MM.1S (cell line): ENCODE measurements around the gene KCTD6.

Experiments
- DNase-seq: peaks from one replicate; pipeline ENCODE4 v3.0.0-alpha.2; 2015
- H2AFZ ChIP-seq: fragments of 300-600 bp; sonication (generic); 2 replicates; pipeline ENCODE4 v1.6.0; 2016; ENCODE audit warnings: antibody characterized with exemption, low read length
- H3F3A ChIP-seq: fragments of 300-600 bp; sonication (generic); 2 replicates; pipeline ENCODE4 v1.6.1; 2016; ENCODE audit warnings: mild to moderate bottlenecking, antibody characterized with exemption, low read length, moderate library complexity, mixed read lengths; ENCODE audit not compliant: insufficient read depth
- H3K27ac ChIP-seq: fragments of 300-600 bp; sonication (generic); 2 replicates; pipeline ENCODE4 v1.5.1; 2016; ENCODE audit warnings: mild to moderate bottlenecking, low read length
- H3K27me3 ChIP-seq: fragments of 300-600 bp; sonication (generic); replicated peaks from 2 replicates; pipeline ENCODE4 v1.6.0; 2016; ENCODE audit warnings: low read length; ENCODE audit not compliant: insufficient read depth
- H3K36me3 ChIP-seq: fragments of 300-600 bp; sonication (generic); replicated peaks from 2 replicates; pipeline ENCODE4 v1.6.1; 2016; ENCODE audit warnings: mild to moderate bottlenecking, low read length, mixed read lengths; ENCODE audit not compliant: insufficient read depth
- H3K4me1 ChIP-seq: fragments of 300-600 bp; sonication (generic); 2 replicates; pipeline ENCODE4 v1.6.1; 2016; ENCODE audit warnings: low read length, mixed read lengths
- H3K4me2 ChIP-seq: fragments of 300-600 bp; sonication (generic); 2 replicates; pipeline ENCODE4 v1.6.0; 2016; ENCODE audit warnings: low read depth, low read length
- H3K4me3 ChIP-seq: fragments of 300-600 bp; sonication (generic); 2 replicates; pipeline ENCODE4 v1.5.1; 2016; ENCODE audit warnings: low read length, mixed read lengths
- H3K79me2 ChIP-seq: fragments of 300-600 bp; sonication (generic); 2 replicates; pipeline ENCODE4 v1.6.1; 2016; ENCODE audit warnings: mixed run types, low read length, mixed read lengths
- H3K9ac ChIP-seq: fragments of 300-600 bp; sonication (generic); 2 replicates; pipeline ENCODE4 v1.6.1; 2016; ENCODE audit warnings: low read length, mixed read lengths
- H3K9me2 ChIP-seq: fragments of 300-600 bp; sonication (generic); replicated peaks from 2 replicates; pipeline ENCODE4 v1.6.1; 2016; ENCODE audit warnings: mild to moderate bottlenecking, low read length, mixed read lengths; ENCODE audit not compliant: insufficient read depth
- H3K9me3 ChIP-seq: fragments of 300-600 bp; sonication (generic); replicated peaks from 2 replicates; pipeline ENCODE4 v1.6.1; 2016; ENCODE audit warnings: mild to moderate bottlenecking, low read length, mixed read lengths; ENCODE audit not compliant: insufficient read depth
- H4K20me1 ChIP-seq: fragments of 300-600 bp; sonication (generic); 2 replicates; pipeline ENCODE4 v1.6.1; 2016; ENCODE audit warnings: mild to moderate bottlenecking, low read length, moderate library complexity, mixed read lengths; ENCODE audit not compliant: insufficient read depth
- CTCF ChIP-seq: fragments of 300-600 bp; sonication (generic); IDR thresholded peaks from 2 replicates; pipeline ENCODE4 v1.5.1; 2016; ENCODE audit warnings: antibody characterized with exemption, low read length, mixed read lengths
- EZH2 ChIP-seq: fragments of 300-600 bp; sonication (generic); optimal IDR thresholded peaks from 2 replicates; pipeline ENCODE3; 2017; ENCODE audit warnings: low read depth, mild to moderate bottlenecking, antibody characterized with exemption, low read length, mixed read lengths
- EZH2phosphoT487 ChIP-seq: fragments of 300-600 bp; sonication (generic); IDR thresholded peaks from 2 replicates; pipeline ENCODE4 v1.6.1; 2018; ENCODE audit warnings: antibody characterized with exemption, low read length

Gene KCTD6

GRCh38 chr3:58485801-58486435, 6.0 kb upstream of the KCTD6 start:
- DNase-seq = no peak
- no peaks in the 10 kb centered on the region for H3K36me3 ChIP-seq

GRCh38 chr3:58487140-58487886, 4.6 kb upstream of the KCTD6 start:
- Histone ChIP-seq H2AFZ (no peak overlapping the region), H3K9me2 (no peaks in the 10 kb centered on the region), H3K4me1 (peaks cover 9% of the 10 kb centered on the region; the same call in 1 of the 2 replicates), H3K79me2 (peaks cover under 1% of the 10 kb centered on the region; the same call in 1 of the 2 replicates), H3K9me3 (no peaks in the 10 kb centered on the region), H3K9ac (no peak overlapping the region), H3K4me3 (no peak overlapping the region), H3K27me3 (peaks cover 12% of the 10 kb centered on the region), H3K4me2 (no peak overlapping the region), H3F3A (no peaks in the 10 kb centered on the region), H3K27ac (no peak overlapping the region), H3K36me3 (no peaks in the 10 kb centered on the region), H4K20me1 (no peaks in the 10 kb centered on the region)
- TF ChIP-seq EZH2phosphoT487 (no peak), CTCF (no peak), EZH2 (no peak)
- no peak for DNase-seq

More at GRCh38 chr3:58485801-58486435, 6.0 kb upstream of the KCTD6 start:
- no peaks in the 10 kb centered on the region for H3K9me2 ChIP-seq
- H2AFZ ChIP-seq = no peak overlapping the region
- peaks cover 12% of the 10 kb centered on the region for H3K27me3 ChIP-seq
- no peaks in the 10 kb centered on the region for H3K79me2 ChIP-seq
- no peaks in the 10 kb centered on the region for H3K9me3 ChIP-seq
- no peak overlapping the region for H3K4me2 ChIP-seq
- H3K27ac ChIP-seq = no peak overlapping the region
- TF ChIP-seq EZH2 = no peak
- no peak for TF ChIP-seq CTCF
- TF ChIP-seq EZH2phosphoT487 = no peak
- no peaks in the 10 kb centered on the region for H4K20me1 ChIP-seq
- no peak overlapping the region for H3K9ac ChIP-seq
- H3K4me1 ChIP-seq = peaks cover 6% of the 10 kb centered on the region; the same call in 1 of the 2 replicates
- no peaks in the 10 kb centered on the region for H3F3A ChIP-seq
- no peak overlapping the region for H3K4me3 ChIP-seq

- no peaks in the 10 kb centered on the region for H4K20me1 ChIP-seq
- TF ChIP-seq CTCF (no peak), EZH2 (no peak), EZH2phosphoT487 (no peak)
- no peaks in the 10 kb centered on the region for H3F3A ChIP-seq
- H3K4me1 ChIP-seq = peaks cover 14% of the 10 kb centered on the region; the same call in 1 of the 2 replicates
- no peak overlapping the region for H3K4me3 ChIP-seq
- peaks cover 17% of the 10 kb centered on the region for H3K79me2 ChIP-seq
- H2AFZ ChIP-seq = no peak overlapping the region
- H3K9me3 ChIP-seq = no peaks in the 10 kb centered on the region
- no peak overlapping the region for H3K4me2 ChIP-seq
- H3K9ac ChIP-seq = no peak overlapping the region
- no peaks in the 10 kb centered on the region for H3K36me3 ChIP-seq
- no peak for DNase-seq
- H3K27ac ChIP-seq = no peak overlapping the region
- peaks cover 12% of the 10 kb centered on the region for H3K27me3 ChIP-seq
- H3K9me2 ChIP-seq = no peaks in the 10 kb centered on the region
Measured at GRCh38 chr3:58488967-58489366, 2.9 kb upstream of the KCTD6 start.
